WERI-Rb-1 (cell line): ENCODE data around the gene PFDN6.
"Not testable (repeated sequence)": the region's sequence is repeated elsewhere in the genome, so short reads cannot be mapped to it uniquely, and the experiment has no call there.

ENCODE experiments used
- DNase-seq: peaks from one replicate; pipeline ENCODE4 v3.0.0-alpha.2; 2020
- H3K27ac ChIP-seq: fragments of 250-450 bp; sonication (Bioruptor Pico); 2 replicates; pipeline ENCODE4 v1.5.1; 2020; ENCODE audit warnings: mild to moderate bottlenecking, moderate library complexity
- H3K27me3 ChIP-seq: fragments of 250-450 bp; sonication (Bioruptor Pico); 2 replicates; pipeline ENCODE4 v1.5.1; 2021; ENCODE audit warnings: mild to moderate bottlenecking, low read depth, moderate library complexity; ENCODE audit not compliant: insufficient read depth, severe bottlenecking
- H3K36me3 ChIP-seq: fragments of 250-450 bp; sonication (Bioruptor Pico); 2 replicates; pipeline ENCODE4 v1.5.1; 2020; ENCODE audit warnings: mild to moderate bottlenecking, moderate library complexity
- H3K4me3 ChIP-seq: 2 replicates; pipeline ENCODE4 v1.5.1; 2011; ENCODE audit warnings: low read depth, mild to moderate bottlenecking, control low read depth, low read length
- H3K9me3 ChIP-seq: fragments of 250-450 bp; sonication (Bioruptor Pico); 2 replicates; pipeline ENCODE4 v1.5.1; 2021; ENCODE audit warnings: mild to moderate bottlenecking, moderate library complexity; ENCODE audit not compliant: severe bottlenecking
- TF ChIP-seq, protein P1 (sequence below): IDR thresholded peaks from 2 replicates; pipeline ENCODE4 v1.5.1; 2011; ENCODE audit warnings: low read depth, mild to moderate bottlenecking, control low read depth, inconsistent platforms, low read length

Gene PFDN6

GRCh38 chr6:33272275-33273128 is 16.9 kb upstream of the PFDN6 start:
- Histone ChIP-seq H3K9me3 (no peaks in the 10 kb centered on the region), H3K4me3 (peak overlapping the region; percentile 79), H3K27me3 (no peaks in the 10 kb centered on the region), H3K36me3 (peaks cover 76% of the 10 kb centered on the region), H3K27ac (peak overlapping the region; percentile 99)
- TF ChIP-seq, protein P1, sequence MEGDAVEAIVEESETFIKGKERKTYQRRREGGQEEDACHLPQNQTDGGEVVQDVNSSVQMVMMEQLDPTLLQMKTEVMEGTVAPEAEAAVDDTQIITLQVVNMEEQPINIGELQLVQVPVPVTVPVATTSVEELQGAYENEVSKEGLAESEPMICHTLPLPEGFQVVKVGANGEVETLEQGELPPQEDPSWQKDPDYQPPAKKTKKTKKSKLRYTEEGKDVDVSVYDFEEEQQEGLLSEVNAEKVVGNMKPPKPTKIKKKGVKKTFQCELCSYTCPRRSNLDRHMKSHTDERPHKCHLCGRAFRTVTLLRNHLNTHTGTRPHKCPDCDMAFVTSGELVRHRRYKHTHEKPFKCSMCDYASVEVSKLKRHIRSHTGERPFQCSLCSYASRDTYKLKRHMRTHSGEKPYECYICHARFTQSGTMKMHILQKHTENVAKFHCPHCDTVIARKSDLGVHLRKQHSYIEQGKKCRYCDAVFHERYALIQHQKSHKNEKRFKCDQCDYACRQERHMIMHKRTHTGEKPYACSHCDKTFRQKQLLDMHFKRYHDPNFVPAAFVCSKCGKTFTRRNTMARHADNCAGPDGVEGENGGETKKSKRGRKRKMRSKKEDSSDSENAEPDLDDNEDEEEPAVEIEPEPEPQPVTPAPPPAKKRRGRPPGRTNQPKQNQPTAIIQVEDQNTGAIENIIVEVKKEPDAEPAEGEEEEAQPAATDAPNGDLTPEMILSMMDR, result no peak
- no peak for DNase-seq

- TF ChIP-seq, protein P1, result no peak
- Histone ChIP-seq H3K36me3 (peaks cover 68% of the 10 kb centered on the region), H3K9me3 (no peaks in the 10 kb centered on the region), H3K27ac (no peak overlapping the region; the same call in 1 of the 2 replicates), H3K4me3 (peak overlapping the region; percentile 79), H3K27me3 (no peaks in the 10 kb centered on the region)
- DNase-seq, result no peak
These were observed 16.1 kb upstream of the PFDN6 start for GRCh38 chr6:33273129-33273923.

- DNase-seq, result no peak
- Histone ChIP-seq H3K4me3 (no peak overlapping the region), H3K27me3 (no peaks in the 10 kb centered on the region), H3K9me3 (no peaks in the 10 kb centered on the region), H3K27ac (no peak overlapping the region), H3K36me3 (peaks cover 68% of the 10 kb centered on the region)
- TF ChIP-seq, protein P1, result no peak
These were observed 15.2 kb upstream of the PFDN6 start for GRCh38 chr6:33273924-33274902.

- Histone ChIP-seq H3K36me3 (peaks cover 79% of the 10 kb centered on the region), H3K4me3 (peak overlapping the region; percentile 66), H3K27ac (peak overlapping the region; percentile 82)
- not testable (repeated sequence) for DNase-seq, H3K27me3 ChIP-seq, H3K9me3 ChIP-seq
These were observed 13.4 kb upstream of the PFDN6 start for GRCh38 chr6:33275795-33276580.

- no peak for DNase-seq
- no peaks in the 10 kb centered on the region for H3K27me3 ChIP-seq
- H3K4me3 ChIP-seq, result peak overlapping the region; percentile 66
- peak overlapping the region; percentile 82 for H3K27ac ChIP-seq
- H3K9me3 ChIP-seq, result no peaks in the 10 kb centered on the region
- TF ChIP-seq, protein P1, result no peak
- peaks cover 78% of the 10 kb centered on the region for H3K36me3 ChIP-seq
These were observed 12.9 kb upstream of the PFDN6 start for GRCh38 chr6:33276581-33276863.
